ENCODE measurements around the gene RIPK4. TPM values are rescaled to one million over a fixed set of nuclear protein-coding genes. Genes with fewer than 3 reads are reported as not detected.
"Not testable (repeated sequence)": the region's sequence is repeated elsewhere in the genome, so short reads cannot be mapped to it uniquely, and the experiment has no call there.

The RIPK4 gene
- total and polyA plus RNA-seq, 2 donors (not counting 1 experiment from before 2014, with no cell fraction given) = not detected

DNA sequence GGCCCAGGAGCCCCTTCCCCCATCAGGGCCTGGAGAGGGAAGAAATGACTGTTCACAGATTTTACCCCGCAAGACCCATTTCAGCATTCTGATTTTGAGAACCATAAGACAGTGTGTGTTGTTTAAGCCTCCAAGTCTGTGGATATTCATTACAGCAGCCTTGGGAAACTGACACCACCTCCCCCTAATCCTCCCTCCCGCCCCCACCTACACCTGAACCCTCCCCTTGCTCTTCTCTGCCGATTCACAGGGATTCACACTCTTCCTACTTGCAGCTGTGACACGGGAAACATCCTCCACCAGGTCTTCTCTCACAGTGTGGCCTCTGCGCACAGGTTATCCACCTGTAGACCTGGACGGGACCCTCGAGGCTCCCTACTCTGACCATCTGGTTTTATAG, 50.1 kb downstream of the RIPK4 start:
- Histone ChIP-seq H3K27ac (ENCODE audit: low read length in 2 of 2) (no peak overlapping the region), H3K4me3 (ENCODE audit: control extremely low read depth in 1 of 5, extremely low read depth in 1 of 5, insufficient read depth in 1 of 5, low read depth in 2 of 5, low read length in 4 of 5) (no peak overlapping the region), H3K79me2 (ENCODE audit: control insufficient read depth, insufficient read depth, low read length) (no peaks in the 10 kb centered on the region), H3K9ac (ENCODE audit: low read length) (no peak overlapping the region), H4K20me1 (ENCODE audit: control insufficient read depth, insufficient read depth, low read length, poor library complexity, severe bottlenecking) (no peaks in the 10 kb centered on the region), H3K4me1 (ENCODE audit: control insufficient read depth in 2 of 2, insufficient read depth in 2 of 2, low read length in 2 of 2) (no peaks in the 10 kb centered on the region), H3K4me2 (replicated peaks; ENCODE audit: low read depth, low read length, poor library complexity, severe bottlenecking) (no peak overlapping the region), H2AFZ (ENCODE audit: insufficient read depth, low read depth, low read length, poor library complexity, severe bottlenecking) (no peak overlapping the region), H3K27me3 (replicated peaks in 1 of 4; ENCODE audit: control extremely low read depth in 1 of 4, control insufficient read depth in 3 of 4, insufficient read depth in 4 of 4, low read length in 3 of 4) (peaks cover 0 to 10% (median 3%) of the 10 kb centered on the region in 4 experiments), H3K9me3 (ENCODE audit: control extremely low read depth in 1 of 3, control insufficient read depth in 2 of 3, insufficient read depth in 1 of 3, low read length in 2 of 3) (peaks cover 0 to 3% (median 0%) of the 10 kb centered on the region in 3 donors), H3K36me3 (replicated peaks in 1 of 2; ENCODE audit: control extremely low read depth in 1 of 2, control insufficient read depth in 1 of 2, extremely low read depth in 1 of 2, insufficient read depth in 2 of 2, low read length in 1 of 2) (no peaks in the 10 kb centered on the region)
- intact Hi-C loops (cut with micrococcal nuclease) = no loop called here
- ATAC-seq (ENCODE audit: low read depth) (no peak), DNase-seq (no peak)
- CTCF ChIA-PET = no interaction called here
- Mint-ChIP-seq H3K27ac (no peak overlapping the region), H3K9me3 (ENCODE audit: insufficient read depth) (no peaks in the 10 kb centered on the region), H3K4me3 (no peak overlapping the region), H3K4me1 (no peaks in the 10 kb centered on the region), H3K27me3 (peaks cover 46% of the 10 kb centered on the region)
- WGBS (ENCODE audit: insufficient coverage) = 82% methylated on average over 6 of the region's 7 CpGs
- POLR2A ChIA-PET = no interaction called here
- no peak for TF ChIP-seq EZH2 (IDR thresholded peaks at IDR 0.05; ENCODE audit: borderline replicate concordance, insufficient read depth, low read depth, low read length, poor library complexity, severe bottlenecking)
- TF ChIP-seq, protein P1, sequence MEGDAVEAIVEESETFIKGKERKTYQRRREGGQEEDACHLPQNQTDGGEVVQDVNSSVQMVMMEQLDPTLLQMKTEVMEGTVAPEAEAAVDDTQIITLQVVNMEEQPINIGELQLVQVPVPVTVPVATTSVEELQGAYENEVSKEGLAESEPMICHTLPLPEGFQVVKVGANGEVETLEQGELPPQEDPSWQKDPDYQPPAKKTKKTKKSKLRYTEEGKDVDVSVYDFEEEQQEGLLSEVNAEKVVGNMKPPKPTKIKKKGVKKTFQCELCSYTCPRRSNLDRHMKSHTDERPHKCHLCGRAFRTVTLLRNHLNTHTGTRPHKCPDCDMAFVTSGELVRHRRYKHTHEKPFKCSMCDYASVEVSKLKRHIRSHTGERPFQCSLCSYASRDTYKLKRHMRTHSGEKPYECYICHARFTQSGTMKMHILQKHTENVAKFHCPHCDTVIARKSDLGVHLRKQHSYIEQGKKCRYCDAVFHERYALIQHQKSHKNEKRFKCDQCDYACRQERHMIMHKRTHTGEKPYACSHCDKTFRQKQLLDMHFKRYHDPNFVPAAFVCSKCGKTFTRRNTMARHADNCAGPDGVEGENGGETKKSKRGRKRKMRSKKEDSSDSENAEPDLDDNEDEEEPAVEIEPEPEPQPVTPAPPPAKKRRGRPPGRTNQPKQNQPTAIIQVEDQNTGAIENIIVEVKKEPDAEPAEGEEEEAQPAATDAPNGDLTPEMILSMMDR (IDR thresholded peaks at IDR 0.05) = no peak

DNA sequence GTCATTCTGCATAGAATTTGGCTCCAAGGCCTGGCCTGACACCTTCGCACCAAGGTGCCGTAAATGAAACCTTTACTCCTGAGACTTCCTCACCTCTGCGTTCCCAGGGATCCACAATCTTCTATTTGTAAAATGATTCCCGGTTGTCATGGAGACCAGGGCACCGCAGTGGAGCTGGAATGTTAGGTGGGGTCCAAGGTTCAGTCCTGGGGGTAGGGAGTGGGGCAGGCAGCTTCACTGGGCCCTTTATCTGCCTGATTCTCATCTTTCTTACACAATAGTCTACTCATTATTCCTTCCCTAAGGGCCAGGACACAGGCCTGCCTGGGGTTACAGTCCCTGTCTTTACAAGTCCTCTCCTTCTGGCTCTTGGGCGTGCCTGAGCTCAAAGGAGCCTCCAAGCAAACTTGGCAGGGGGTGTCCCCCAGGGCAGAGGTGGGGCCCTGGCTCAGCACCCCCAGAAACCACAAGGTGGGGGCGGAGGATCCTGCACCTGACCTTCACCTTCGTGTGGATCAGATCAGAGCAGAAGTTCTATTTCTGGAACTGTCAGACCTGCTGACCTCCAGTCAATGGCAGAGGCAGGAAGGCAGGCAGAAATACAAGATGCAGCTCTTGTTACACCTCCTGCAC, 51.1 kb downstream of the RIPK4 start:
- intact Hi-C loops (cut with micrococcal nuclease) = no loop called here
- H3K36me3 ChIP-seq (replicated peaks in 1 of 2; ENCODE audit: control extremely low read depth in 1 of 2, control insufficient read depth in 1 of 2, extremely low read depth in 1 of 2, insufficient read depth in 2 of 2, low read length in 1 of 2) = no peaks in the 10 kb centered on the region
- no peaks in the 10 kb centered on the region for H3K4me1 ChIP-seq (ENCODE audit: control insufficient read depth in 2 of 2, insufficient read depth in 2 of 2, low read length in 2 of 2)
- POLR2A ChIA-PET = no interaction called here
- TF ChIP-seq EZH2 (IDR thresholded peaks at IDR 0.05; ENCODE audit: borderline replicate concordance, insufficient read depth, low read depth, low read length, poor library complexity, severe bottlenecking) = no peak
- TF ChIP-seq, protein P1 (IDR thresholded peaks at IDR 0.05) = no peak
- no peaks in the 10 kb centered on the region for H4K20me1 ChIP-seq (ENCODE audit: control insufficient read depth, insufficient read depth, low read length, poor library complexity, severe bottlenecking)
- H3K27ac ChIP-seq (ENCODE audit: low read length in 2 of 2) = no peak overlapping the region
- H3K4me3 ChIP-seq (ENCODE audit: control extremely low read depth in 1 of 5, extremely low read depth in 1 of 5, insufficient read depth in 1 of 5, low read depth in 2 of 5, low read length in 4 of 5) = no peak overlapping the region
- Mint-ChIP-seq H3K27me3 (peaks cover 56% of the 10 kb centered on the region), H3K4me3 (no peak overlapping the region), H3K27ac (no peak overlapping the region), H3K9me3 (ENCODE audit: insufficient read depth) (no peaks in the 10 kb centered on the region), H3K4me1 (no peaks in the 10 kb centered on the region)
- H3K9me3 ChIP-seq (ENCODE audit: control extremely low read depth in 1 of 3, control insufficient read depth in 2 of 3, insufficient read depth in 1 of 3, low read length in 2 of 3) = peaks cover 0 to 4% (median 0%) of the 10 kb centered on the region in 3 donors
- no peak overlapping the region for H2AFZ ChIP-seq (ENCODE audit: insufficient read depth, low read depth, low read length, poor library complexity, severe bottlenecking)
- peaks cover 0 to 10% (median 2%) of the 10 kb centered on the region in 4 experiments for H3K27me3 ChIP-seq (replicated peaks in 1 of 4; ENCODE audit: control extremely low read depth in 1 of 4, control insufficient read depth in 3 of 4, insufficient read depth in 4 of 4, low read length in 3 of 4)
- no peak for ATAC-seq (ENCODE audit: low read depth)
- no peak for DNase-seq
- no peak overlapping the region for H3K4me2 ChIP-seq (replicated peaks; ENCODE audit: low read depth, low read length, poor library complexity, severe bottlenecking)
- WGBS (ENCODE audit: insufficient coverage) = 63% methylated on average over 3 of the region's 8 CpGs
- CTCF ChIA-PET = no interaction called here
- H3K9ac ChIP-seq (ENCODE audit: low read length) = no peak overlapping the region
- no peaks in the 10 kb centered on the region for H3K79me2 ChIP-seq (ENCODE audit: control insufficient read depth, insufficient read depth, low read length)

DNA sequence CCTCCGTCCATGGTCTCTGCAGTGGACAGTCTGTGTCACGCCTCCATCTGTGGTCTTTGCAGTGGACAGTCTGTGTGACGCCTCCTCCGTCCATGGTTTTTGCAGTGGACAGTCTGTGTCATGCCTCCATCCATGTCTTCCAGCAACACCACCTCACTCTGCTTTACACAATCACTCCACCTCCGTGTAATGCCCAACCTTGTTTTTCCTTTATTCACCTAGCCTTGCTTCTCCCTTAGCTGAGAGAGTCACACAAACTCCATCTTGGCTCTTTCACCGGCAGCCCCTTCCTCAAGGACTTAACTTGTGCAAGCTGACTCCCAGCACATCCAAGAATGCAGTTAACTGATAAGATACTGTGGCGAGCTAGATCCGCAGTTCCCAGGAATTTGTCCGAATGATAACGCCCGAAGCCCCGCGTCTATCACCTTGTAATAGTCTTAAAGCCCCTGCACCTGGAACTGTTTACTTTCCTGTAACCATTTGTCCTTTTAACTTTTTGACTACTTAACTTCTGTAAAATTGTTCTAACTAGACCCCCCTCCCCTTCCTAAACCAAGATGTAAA, 52.5 kb downstream of the RIPK4 start:
- H3K9ac ChIP-seq (ENCODE audit: low read length); H3K36me3 ChIP-seq (replicated peaks in 1 of 2; ENCODE audit: control extremely low read depth in 1 of 2, control insufficient read depth in 1 of 2, extremely low read depth in 1 of 2, insufficient read depth in 2 of 2, low read length in 1 of 2); H3K4me2 ChIP-seq (replicated peaks; ENCODE audit: low read depth, low read length, poor library complexity, severe bottlenecking); H3K9me3 Mint-ChIP-seq (ENCODE audit: insufficient read depth); H3K4me1 Mint-ChIP-seq; DNase-seq; intact Hi-C loops (cut with micrococcal nuclease); H3K79me2 ChIP-seq (ENCODE audit: control insufficient read depth, insufficient read depth, low read length); H3K27ac ChIP-seq (ENCODE audit: low read length in 2 of 2); POLR2A ChIA-PET; H3K9me3 ChIP-seq (ENCODE audit: control extremely low read depth in 1 of 3, control insufficient read depth in 2 of 3, insufficient read depth in 1 of 3, low read length in 2 of 3); H3K27me3 ChIP-seq (replicated peaks in 1 of 4; ENCODE audit: control extremely low read depth in 1 of 4, control insufficient read depth in 3 of 4, insufficient read depth in 4 of 4, low read length in 3 of 4); H4K20me1 ChIP-seq (ENCODE audit: control insufficient read depth, insufficient read depth, low read length, poor library complexity, severe bottlenecking); H2AFZ ChIP-seq (ENCODE audit: insufficient read depth, low read depth, low read length, poor library complexity, severe bottlenecking); H3K4me3 Mint-ChIP-seq; CTCF ChIA-PET; ATAC-seq (ENCODE audit: low read depth); H3K4me1 ChIP-seq (ENCODE audit: control insufficient read depth in 2 of 2, insufficient read depth in 2 of 2, low read length in 2 of 2); H3K27ac Mint-ChIP-seq; H3K4me3 ChIP-seq (ENCODE audit: control extremely low read depth in 1 of 5, extremely low read depth in 1 of 5, insufficient read depth in 1 of 5, low read depth in 2 of 5, low read length in 4 of 5): not testable (repeated sequence)
- peaks cover 47% of the 10 kb centered on the region for H3K27me3 Mint-ChIP-seq
- 73% methylated on average over 10 of the region's 13 CpGs for WGBS (ENCODE audit: insufficient coverage)

Measured in B cell (primary cell).